HG03342 (cell line): ENCODE measurements around the gene KLF15.
A peak's percentile ranks its signal among the peaks of the same experiment; 100 is the strongest.

Experiments
- ATAC-seq: cut with Tn5 transposase; IDR thresholded peaks from one replicate; pipeline ENCODE4 v1.9.1; 2021; ENCODE audit warnings: mild to moderate bottlenecking, moderate library complexity; ENCODE audit not compliant: unreplicated experiment

KLF15 gene

GRCh38 chr3:126389794-126390146 is 32.6 kb upstream of the KLF15 start:
- ATAC-seq, result no peak

DNA sequence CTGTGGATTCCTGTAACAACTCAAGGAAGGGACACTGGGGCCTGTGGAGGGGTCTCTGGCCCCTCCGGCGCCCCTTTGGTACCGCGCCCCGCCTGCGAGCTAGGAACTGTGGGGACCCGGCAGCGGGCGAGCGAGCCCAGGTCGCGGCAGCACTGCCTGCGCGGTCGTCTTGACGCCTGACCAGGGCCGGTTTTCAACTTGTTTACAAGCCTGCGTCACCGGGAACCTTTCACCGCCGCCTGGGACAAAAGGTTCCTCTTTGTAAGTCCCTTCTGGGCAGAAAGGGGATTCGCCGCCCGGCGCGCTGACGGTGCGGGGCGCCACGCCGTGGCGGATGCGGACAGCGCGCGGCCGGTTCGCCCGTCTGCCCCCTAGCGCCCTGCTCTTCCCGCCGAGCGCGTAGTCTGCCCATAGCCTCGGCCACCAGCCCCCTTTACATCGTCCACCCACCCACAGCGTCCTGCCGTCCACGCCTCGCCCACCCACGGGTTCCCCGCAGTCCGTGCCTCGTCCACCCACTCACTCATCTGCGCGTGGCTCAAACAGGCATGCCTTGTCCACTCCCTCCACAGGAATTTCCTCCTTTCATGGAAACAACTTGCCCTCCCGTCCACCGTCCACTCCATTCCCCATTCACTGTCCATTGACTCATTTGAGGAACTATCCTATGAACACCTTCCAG is 32.0 kb upstream of the KLF15 start:
- ATAC-seq, result peak; percentile 72

GRCh38 chr3:126381966-126382365 is 24.8 kb upstream of the KLF15 start:
- ATAC-seq, result no peak

DNA sequence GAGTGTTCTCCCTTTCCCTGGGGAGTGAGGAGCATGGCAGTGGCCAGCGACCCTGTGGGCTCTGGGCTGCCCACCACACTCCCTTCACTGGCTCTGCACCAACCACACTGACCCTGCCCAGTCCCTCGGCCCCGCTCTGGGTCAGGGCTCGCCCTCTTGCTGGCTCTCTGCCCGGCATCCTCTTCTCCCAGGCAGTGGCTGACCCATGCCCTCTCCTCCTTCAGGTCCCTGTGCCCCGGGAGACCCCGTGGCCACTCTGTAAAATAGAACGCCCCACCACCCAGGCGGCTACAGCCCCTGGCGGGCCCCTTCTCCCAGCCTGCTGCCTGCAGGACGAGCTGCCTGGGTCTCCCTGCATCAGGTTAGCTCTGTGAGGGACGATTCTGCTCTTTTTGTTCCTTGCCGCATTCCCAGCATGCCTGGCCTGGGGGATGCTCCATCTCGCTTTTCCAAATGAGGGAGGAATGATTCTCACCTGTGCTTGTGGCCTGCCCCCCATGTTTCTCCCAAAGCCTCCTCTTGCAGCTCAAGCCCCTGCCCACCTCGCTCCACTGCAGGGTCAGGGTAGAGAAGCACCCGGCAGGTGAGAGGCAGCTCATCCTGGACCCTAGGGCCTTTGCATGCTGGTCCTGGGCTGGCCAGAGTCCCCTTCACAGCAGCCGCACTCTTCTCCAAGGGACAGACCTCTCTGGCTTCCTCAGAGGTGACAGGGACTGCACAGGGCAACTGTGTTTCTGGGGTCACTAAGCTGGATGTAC is 23.0 kb upstream of the KLF15 start:
- no peak for ATAC-seq

DNA sequence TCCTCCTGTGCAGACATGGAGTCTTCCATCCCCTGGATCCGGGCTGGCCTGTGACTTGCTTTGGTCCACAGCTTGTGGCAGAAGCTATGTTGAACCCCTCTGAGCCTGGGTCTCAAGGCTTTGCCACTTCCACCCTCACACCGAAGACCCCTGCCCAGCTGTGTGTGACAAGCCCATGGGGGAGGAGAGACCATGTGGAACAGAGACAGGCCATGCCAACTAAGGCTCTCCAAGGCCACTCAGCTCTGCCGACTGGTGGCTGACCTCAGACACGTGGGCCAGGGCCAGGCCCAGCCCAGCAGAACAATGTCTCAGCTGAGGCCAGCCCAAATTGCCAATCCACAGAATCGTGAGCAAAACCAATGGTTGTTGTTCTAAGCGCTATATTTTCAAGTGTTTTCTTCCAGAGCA is 21.1 kb upstream of the KLF15 start:
- no peak for ATAC-seq

DNA sequence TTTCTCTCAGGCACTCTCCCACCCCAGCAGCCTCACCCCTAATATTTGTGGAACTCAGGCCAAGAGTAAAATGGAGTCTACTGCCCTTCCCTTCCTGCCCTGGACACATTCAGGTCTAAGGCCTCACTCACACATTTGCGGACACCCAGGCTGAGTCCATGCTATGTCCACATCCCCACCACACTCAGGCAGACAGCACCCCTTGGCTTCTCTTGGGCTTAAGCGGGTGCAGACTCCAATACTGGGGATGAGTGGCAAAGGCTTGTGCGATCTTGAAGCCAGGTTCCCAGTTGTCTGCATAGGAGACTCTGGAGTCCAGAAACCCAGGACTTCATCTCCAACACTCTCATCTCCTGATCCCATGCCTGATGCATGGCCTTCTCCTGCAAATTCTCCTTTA is 20.0 kb upstream of the KLF15 start:
- no peak for ATAC-seq

DNA sequence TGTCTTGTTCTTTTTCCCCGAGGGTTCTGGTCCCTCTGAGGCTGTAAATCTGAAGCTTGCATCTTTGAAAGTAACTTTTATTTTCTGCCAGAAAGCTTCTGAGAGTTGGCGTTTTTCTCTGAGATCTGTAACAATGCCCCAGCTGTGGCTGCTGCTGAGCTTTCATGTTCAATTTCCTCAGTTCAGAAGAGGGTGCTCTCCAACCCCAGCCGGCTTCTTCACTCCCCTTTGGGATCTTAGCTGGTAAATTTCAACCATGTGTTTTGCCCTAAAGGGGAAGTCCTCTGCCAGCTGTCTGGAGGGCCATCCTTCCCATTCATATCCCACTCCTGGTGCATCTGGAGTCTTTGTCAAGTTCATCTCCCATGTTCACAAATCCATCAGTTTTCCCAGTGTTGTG is 19.2 kb upstream of the KLF15 start:
- ATAC-seq, result no peak

DNA sequence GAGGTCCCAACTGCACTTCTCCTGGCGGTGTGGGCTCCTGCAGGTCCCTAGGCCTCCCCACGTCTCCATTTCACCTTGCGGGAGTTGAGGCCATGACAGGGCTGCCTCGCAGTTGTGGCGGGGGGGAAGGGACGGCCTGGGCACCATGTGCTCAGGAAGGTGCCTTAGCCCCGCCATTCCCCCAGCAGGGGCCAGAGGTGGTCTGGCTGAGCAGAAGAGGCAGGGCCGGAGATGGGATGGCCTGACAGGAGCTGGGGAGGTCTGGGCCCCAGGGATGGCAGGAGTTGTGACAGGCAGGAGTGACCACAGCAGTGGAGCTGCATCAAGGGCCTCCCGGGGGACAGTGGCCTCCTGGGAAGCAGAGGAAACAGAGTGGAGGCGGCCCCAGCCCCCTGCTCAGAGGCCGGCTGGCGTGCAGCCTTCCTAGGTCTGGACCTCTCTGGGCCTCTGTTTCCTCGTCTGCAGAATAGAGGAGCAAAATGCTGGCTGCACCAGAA is 18.7 kb upstream of the KLF15 start:
- ATAC-seq, result no peak

- no peak for ATAC-seq
Observed at GRCh38 chr3:126373682-126374601, 16.7 kb upstream of the KLF15 start.

DNA sequence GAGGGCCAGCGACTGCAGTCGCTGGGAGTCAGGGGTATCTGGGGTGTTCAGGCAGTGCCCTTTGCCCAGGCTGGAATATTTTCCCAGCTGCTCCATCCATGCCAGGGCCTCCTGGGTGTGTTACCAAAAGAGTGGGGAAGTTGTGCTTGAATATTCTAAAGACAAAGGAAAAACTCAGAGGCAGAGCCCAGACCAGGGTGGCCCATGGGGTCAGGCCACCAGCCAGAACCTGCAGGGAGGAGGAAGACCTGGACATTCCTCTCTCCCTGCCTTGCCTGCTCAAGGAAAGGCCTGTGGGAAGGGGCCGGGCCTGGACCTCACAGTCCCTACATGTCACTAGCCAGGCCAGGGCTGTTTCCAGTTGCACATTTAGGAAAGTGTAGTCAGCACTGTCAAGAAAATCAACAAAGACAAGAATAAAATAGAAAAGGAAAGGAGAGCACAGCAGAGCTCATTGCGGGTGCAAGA is 16.0 kb upstream of the KLF15 start:
- no peak for ATAC-seq

- no peak for ATAC-seq
Observed at GRCh38 chr3:126372413-126373145, 15.4 kb upstream of the KLF15 start.

DNA sequence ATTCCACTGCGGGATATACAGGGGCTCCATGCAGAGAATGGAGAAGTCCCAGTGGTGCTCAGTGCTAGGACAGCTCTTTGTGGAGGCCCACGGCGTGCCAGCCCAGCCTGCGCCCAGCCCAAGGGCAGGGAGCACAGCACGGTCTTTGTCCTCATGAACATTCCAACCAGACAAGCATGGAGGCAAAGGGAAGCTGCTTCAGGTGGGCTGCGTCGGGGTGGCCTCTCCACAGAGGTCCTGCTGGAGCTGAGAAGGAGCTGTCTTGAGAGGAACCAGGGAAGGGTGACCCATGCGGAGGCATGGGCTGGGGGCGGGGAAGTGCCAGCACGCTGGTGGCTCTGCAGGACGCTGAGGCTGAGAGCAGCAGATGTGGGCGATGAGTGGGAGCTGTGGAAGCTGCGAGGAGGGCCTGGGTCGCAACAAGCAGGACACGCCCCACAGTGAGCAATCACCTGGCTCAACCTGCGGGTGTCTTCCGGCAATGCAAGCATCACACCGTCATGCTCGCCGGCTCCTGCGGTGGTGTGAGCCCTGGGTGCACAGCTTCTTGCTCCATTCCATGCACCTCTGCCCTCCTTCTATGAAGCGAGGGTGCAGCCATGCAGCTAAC is 14.0 kb upstream of the KLF15 start:
- no peak for ATAC-seq

GRCh38 chr3:126370606-126371005 is 13.4 kb upstream of the KLF15 start:
- ATAC-seq, result no peak

- ATAC-seq, result no peak
Observed at GRCh38 chr3:126370055-126370454, 12.8 kb upstream of the KLF15 start.

DNA sequence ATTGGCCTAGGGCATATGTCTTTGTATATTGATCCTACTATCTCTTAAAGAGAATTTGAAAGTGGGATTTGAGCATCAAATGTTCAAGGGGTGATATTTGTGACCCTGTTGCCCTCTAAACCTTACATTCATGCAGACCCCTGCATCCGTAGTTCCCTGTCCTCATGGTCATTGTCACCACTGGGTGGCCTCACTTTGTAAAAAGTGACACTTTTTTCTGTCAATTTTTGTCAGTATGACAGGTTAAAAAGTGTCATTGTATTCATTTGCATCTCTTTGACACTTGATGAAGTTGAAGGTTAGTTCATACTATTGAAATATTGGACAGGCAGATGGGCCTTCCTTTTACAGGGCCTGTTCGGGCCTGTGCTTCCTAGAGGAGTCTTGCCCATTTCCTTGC is 12.3 kb upstream of the KLF15 start:
- ATAC-seq, result no peak

DNA sequence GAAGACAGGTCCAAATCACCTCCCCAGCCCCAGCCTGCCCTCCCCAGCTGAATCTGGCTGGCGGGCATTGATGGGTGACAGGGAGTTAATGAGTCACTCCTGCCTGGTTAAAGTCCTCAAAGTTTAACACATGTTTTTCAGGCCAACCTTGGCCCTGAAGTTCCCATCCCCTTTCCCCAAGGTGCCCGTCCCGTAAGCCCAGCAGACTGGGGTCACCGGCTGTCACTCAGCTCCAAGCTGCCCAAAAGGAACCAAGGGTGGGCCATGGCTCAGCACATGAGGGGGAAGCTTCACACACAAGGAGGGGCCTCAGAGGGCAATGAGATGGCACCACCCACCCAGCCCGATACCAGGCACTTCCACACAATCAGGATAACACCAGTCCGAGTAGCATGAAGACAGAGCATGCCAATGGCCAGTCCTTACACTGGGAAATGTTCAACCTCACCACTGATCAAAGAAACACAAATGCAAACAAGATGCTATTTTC is 10.2 kb upstream of the KLF15 start:
- no peak for ATAC-seq

GRCh38 chr3:126365351-126366277 is 8.4 kb upstream of the KLF15 start:
- no peak for ATAC-seq

DNA sequence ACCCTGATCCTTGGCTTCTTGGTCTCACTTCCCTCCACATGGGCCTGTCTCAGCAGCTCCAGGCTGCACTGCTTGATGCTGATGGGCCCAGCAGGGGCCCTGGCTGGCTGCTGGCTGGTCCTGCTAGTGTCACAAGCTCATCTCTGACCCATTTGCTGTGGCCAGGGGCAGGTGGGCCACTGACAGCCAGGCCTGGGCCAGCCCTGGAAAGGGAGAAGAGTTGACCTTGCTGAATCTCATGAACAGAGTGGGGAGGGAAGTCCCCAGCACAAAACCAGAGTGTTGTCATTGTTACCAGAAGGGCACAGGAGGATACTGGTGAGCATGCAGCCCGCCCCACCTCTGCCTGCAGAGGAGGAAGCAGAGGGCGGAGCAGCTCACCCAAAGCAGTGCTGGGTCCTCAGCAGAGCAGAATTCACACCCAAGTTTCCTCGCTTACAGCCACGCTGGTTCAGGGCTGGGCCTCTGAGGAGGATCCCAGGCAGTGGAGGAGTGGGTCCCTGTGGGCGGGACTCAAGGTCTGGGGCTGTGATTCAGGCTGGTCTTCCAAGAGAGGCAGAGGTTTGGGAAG is 7.6 kb upstream of the KLF15 start:
- ATAC-seq, result no peak
